ENCODE results near the gene GSDMA. TPM values are rescaled to one million over a fixed set of nuclear protein-coding genes. Genes with fewer than 3 reads are reported as not detected.

GSDMA gene
- total and polyA plus RNA-seq, 3 donors from 2014 or later = 0.34 to 0.37 TPM; not detected in 1

GRCh38 chr17:39953471-39953888 is 9.3 kb upstream of the GSDMA start:
- no peaks in the 10 kb centered on the region for H3K9me3 ChIP-seq
- no peak for TF ChIP-seq CTCF (IDR thresholded peaks at IDR 0.05)
- no peak for TF ChIP-seq POLR2A (IDR thresholded peaks at IDR 0.05)
- intact Hi-C loops (cut with DNase I; ENCODE audit: low total_unique reads) = no loop called here
- no peak for DNase-seq
- peak overlapping the region; percentile 53 to 56 for H3K4me3 ChIP-seq
- 21 to 37% methylated on average over 9 of the region's 9 CpGs for WGBS, 2 donors
- H3K27me3 ChIP-seq = no peaks in the 10 kb centered on the region
- H3K4me1 ChIP-seq = peaks cover 9% of the 10 kb centered on the region
- no peaks in the 10 kb centered on the region for H3K36me3 ChIP-seq (ENCODE audit: low read depth, missing control alignments)
- H3K27ac ChIP-seq = peak overlapping the region; percentile 11 to 31

GRCh38 chr17:39954876-39955275 is 7.9 kb upstream of the GSDMA start:
- WGBS, 2 donors = 64% methylated on average over 3 to 4 of the region's 4 CpGs
- intact Hi-C loops (cut with DNase I; ENCODE audit: low total_unique reads) = no loop called here
- no peak overlapping the region for H3K27ac ChIP-seq

GRCh38 chr17:39955726-39956225 is 7.0 kb upstream of the GSDMA start:
- intact Hi-C loops (cut with DNase I; ENCODE audit: low total_unique reads) = no loop called here
- no peak overlapping the region for H3K27ac ChIP-seq
- H3K9me3 ChIP-seq = no peaks in the 10 kb centered on the region
- H3K4me3 ChIP-seq = no peak overlapping the region
- no peak for DNase-seq
- H3K27me3 ChIP-seq = no peaks in the 10 kb centered on the region
- H3K4me1 ChIP-seq = peaks cover 9% of the 10 kb centered on the region
- TF ChIP-seq POLR2A (IDR thresholded peaks at IDR 0.05) (no peak), CTCF (IDR thresholded peaks at IDR 0.05) (no peak)
- WGBS, 2 donors = 61 to 75% methylated on average over 4 of the region's 4 CpGs
- no peaks in the 10 kb centered on the region for H3K36me3 ChIP-seq (ENCODE audit: low read depth, missing control alignments)

More at GRCh38 chr17:39954876-39955275, 7.9 kb upstream of the GSDMA start:
- DNase-seq = no peak
- H3K36me3 ChIP-seq (ENCODE audit: low read depth, missing control alignments) = no peaks in the 10 kb centered on the region
- peaks cover 9% of the 10 kb centered on the region for H3K4me1 ChIP-seq
- TF ChIP-seq POLR2A (IDR thresholded peaks at IDR 0.05) (no peak), CTCF (IDR thresholded peaks at IDR 0.05) (no peak)
- H3K9me3 ChIP-seq = no peaks in the 10 kb centered on the region
- no peak overlapping the region for H3K4me3 ChIP-seq
- no peaks in the 10 kb centered on the region for H3K27me3 ChIP-seq

GRCh38 chr17:39960524-39961041 is 2.2 kb upstream of the GSDMA start:
- TF ChIP-seq CTCF (IDR thresholded peaks at IDR 0.05) = no peak
- TF ChIP-seq POLR2A (IDR thresholded peaks at IDR 0.05) = no peak
- H3K4me3 ChIP-seq = no peak overlapping the region
- H3K9me3 ChIP-seq = no peaks in the 10 kb centered on the region
- 65 to 66% methylated on average over 8 of the region's 8 CpGs for WGBS, 2 donors
- H3K4me1 ChIP-seq = no peaks in the 10 kb centered on the region
- H3K27me3 ChIP-seq = no peaks in the 10 kb centered on the region
- no peaks in the 10 kb centered on the region for H3K36me3 ChIP-seq (ENCODE audit: low read depth, missing control alignments)
- no peak overlapping the region for H3K27ac ChIP-seq
- intact Hi-C loops (cut with DNase I; ENCODE audit: low total_unique reads) = no loop called here
- no peak for DNase-seq

- intact Hi-C loops (cut with DNase I; ENCODE audit: low total_unique reads) = no loop called here
- 81 to 84% methylated on average over 6 of the region's 6 CpGs for WGBS, 2 donors
These were observed 1.0 kb downstream of the GSDMA start for GRCh38 chr17:39963829-39964228.

More at GRCh38 chr17:39963829-39964228, 1.0 kb downstream of the GSDMA start:
- TF ChIP-seq POLR2A (IDR thresholded peaks at IDR 0.05) (no peak), CTCF (IDR thresholded peaks at IDR 0.05) (no peak)
- H3K9me3 ChIP-seq = no peaks in the 10 kb centered on the region
- no peak for DNase-seq
- H3K4me3 ChIP-seq = no peak overlapping the region
- no peaks in the 10 kb centered on the region for H3K27me3 ChIP-seq
- H3K36me3 ChIP-seq (ENCODE audit: low read depth, missing control alignments) = no peaks in the 10 kb centered on the region
- H3K4me1 ChIP-seq = no peaks in the 10 kb centered on the region
- no peak overlapping the region for H3K27ac ChIP-seq
